Fibroblast of lung (primary cell): Measurements from ENCODE around the gene CDH4.

Source experiments
- EZH2 ChIP-seq: IDR thresholded peaks from 2 replicates; pipeline ENCODE4 v1.5.1; 2012; ENCODE audit warnings: low read length, control low read depth, mild to moderate bottlenecking; ENCODE audit errors: missing control alignments
- TF ChIP-seq, protein P1 (sequence below), 2 donors: IDR thresholded peaks in 1 of 2; conservative IDR thresholded peaks in 1 of 2; 1 replicate in 1 of 2; 2 replicates in 1 of 2; pipeline ENCODE4 v1.5.1; 2011 to 2012; ENCODE audit warnings: low read length in 2 of 2, control low read depth in 1 of 2, inconsistent platforms in 1 of 2, low read depth in 1 of 2, mild to moderate bottlenecking in 1 of 2

- no peak for TF ChIP-seq EZH2
- TF ChIP-seq, protein P1, sequence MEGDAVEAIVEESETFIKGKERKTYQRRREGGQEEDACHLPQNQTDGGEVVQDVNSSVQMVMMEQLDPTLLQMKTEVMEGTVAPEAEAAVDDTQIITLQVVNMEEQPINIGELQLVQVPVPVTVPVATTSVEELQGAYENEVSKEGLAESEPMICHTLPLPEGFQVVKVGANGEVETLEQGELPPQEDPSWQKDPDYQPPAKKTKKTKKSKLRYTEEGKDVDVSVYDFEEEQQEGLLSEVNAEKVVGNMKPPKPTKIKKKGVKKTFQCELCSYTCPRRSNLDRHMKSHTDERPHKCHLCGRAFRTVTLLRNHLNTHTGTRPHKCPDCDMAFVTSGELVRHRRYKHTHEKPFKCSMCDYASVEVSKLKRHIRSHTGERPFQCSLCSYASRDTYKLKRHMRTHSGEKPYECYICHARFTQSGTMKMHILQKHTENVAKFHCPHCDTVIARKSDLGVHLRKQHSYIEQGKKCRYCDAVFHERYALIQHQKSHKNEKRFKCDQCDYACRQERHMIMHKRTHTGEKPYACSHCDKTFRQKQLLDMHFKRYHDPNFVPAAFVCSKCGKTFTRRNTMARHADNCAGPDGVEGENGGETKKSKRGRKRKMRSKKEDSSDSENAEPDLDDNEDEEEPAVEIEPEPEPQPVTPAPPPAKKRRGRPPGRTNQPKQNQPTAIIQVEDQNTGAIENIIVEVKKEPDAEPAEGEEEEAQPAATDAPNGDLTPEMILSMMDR (conservative IDR thresholded peaks at IDR 0.05 in 1 of 2, IDR thresholded peaks at IDR 0.05 in 1 of 2; ENCODE audit: low read depth in 1 of 2, low read length in 2 of 2) = no peak
Measured at GRCh38 chr20:61922411-61922810, 670.4 kb downstream of the CDH4 start.
